Common myeloid progenitor, CD34-positive (primary cell): ENCODE data around the gene RBMS2.

Experiments used
- CTCF ChIA-PET: fragments of 350-600 bp; sonication (Branson Sonifier 250); formaldehyde crosslinking; loops from one replicate; lab custom pipeline; 2021; ENCODE audit warnings: antibody characterized with exemption; lab: Charles Lee
- POLR2A ChIA-PET: fragments of 350-600 bp; sonication (Branson Sonifier 250); formaldehyde crosslinking; loops from one replicate; lab custom pipeline; 2021; ENCODE audit warnings: antibody characterized with exemption; lab: Charles Lee
- DNase-seq, 3 donors: peaks; one replicate each; pipeline versions ENCODE4 v3.0.0 to v3.0.0-alpha.2; 2013
- H3K27ac ChIP-seq, 2 experiments: 1 replicate in 1 of 2; 2 replicates in 1 of 2; pipeline ENCODE4 v1.7.0; 2013; ENCODE audit warnings: inconsistent platforms in 2 of 2, low read length in 2 of 2, mild to moderate bottlenecking in 2 of 2, low read depth in 1 of 2, moderate library complexity in 1 of 2; ENCODE audit not compliant: severe bottlenecking in 2 of 2, insufficient read depth in 1 of 2, poor library complexity in 1 of 2
- H3K27me3 ChIP-seq, 5 experiments: replicated peaks in 2 of 5; 1 replicate in 3 of 5; 2 replicates in 2 of 5; pipeline versions ENCODE4 v1.6.1 to v1.7.0; 2013; ENCODE audit warnings: low read length in 4 of 5, mild to moderate bottlenecking in 2 of 5, moderate library complexity in 2 of 5, inconsistent platforms in 1 of 5; ENCODE audit not compliant: insufficient read depth in 5 of 5, control insufficient read depth in 4 of 5
- H3K36me3 ChIP-seq, 4 experiments: 1 replicate in 2 of 4; 2 replicates in 2 of 4; pipeline versions ENCODE4 v1.6.1 to v1.7.0; 2013; ENCODE audit warnings: low read length in 3 of 4, control low read depth in 1 of 4, mild to moderate bottlenecking in 1 of 4; ENCODE audit not compliant: control insufficient read depth in 4 of 4, insufficient read depth in 4 of 4
- H3K4me1 ChIP-seq, 4 experiments: 1 replicate in 3 of 4; 2 replicates in 1 of 4; pipeline versions ENCODE4 v1.6.1 to v1.7.1; 2013; ENCODE audit warnings: low read length in 3 of 4, mild to moderate bottlenecking in 3 of 4, control low read depth in 1 of 4, inconsistent platforms in 1 of 4, moderate library complexity in 1 of 4; ENCODE audit not compliant: control insufficient read depth in 4 of 4, insufficient read depth in 4 of 4; ENCODE audit errors: control extremely low read depth in 1 of 4
- H3K4me3 ChIP-seq, 7 experiments: 1 replicate in 4 of 7; 2 replicates in 3 of 7; pipeline versions ENCODE4 v1.5.1 to v1.7.0; 2013; ENCODE audit warnings: mild to moderate bottlenecking in 7 of 7, low read length in 6 of 7, moderate library complexity in 6 of 7, inconsistent platforms in 2 of 7, low read depth in 2 of 7, control low read depth in 1 of 7; ENCODE audit not compliant: insufficient read depth in 4 of 7, control insufficient read depth in 1 of 7; ENCODE audit errors: extremely low read depth in 1 of 7
- H3K9me3 ChIP-seq, 5 experiments: 1 replicate in 4 of 5; 2 replicates in 1 of 5; pipeline versions ENCODE4 v1.6.1 to v1.7.1; 2013; ENCODE audit warnings: low read length in 4 of 5, mild to moderate bottlenecking in 2 of 5, inconsistent platforms in 1 of 5, low read depth in 1 of 5, moderate library complexity in 1 of 5; ENCODE audit not compliant: control insufficient read depth in 4 of 5, insufficient read depth in 2 of 5; ENCODE audit errors: control extremely low read depth in 1 of 5
- WGBS: methylation state at CpG from one replicate; pipeline ENCODE4 v1.1.5; 2013; ENCODE audit not compliant: insufficient coverage; 5-methylcytosine and 5-hydroxymethylcytosine counted together

The RBMS2 gene

GRCh38 chr12:56599041-56599440 is 77.4 kb downstream of the RBMS2 start:
- H3K4me3 ChIP-seq: no peak overlapping the region
- POLR2A ChIA-PET: no interaction called here
- no peak for DNase-seq
- H3K36me3 ChIP-seq: peaks cover 16 to 90% (median 71%) of the 10 kb centered on the region in 4 experiments
- CTCF ChIA-PET: interaction anchor here (16.8 to 22.4 kb wide), 2 partner anchors 29 to 81 kb away, joined by 316 to 350 read pairs; partner anchors contain the start of genes BAZ2A and RBMS2
- WGBS: 97% methylated on average over 15 of the region's 15 CpGs
- no peaks in the 10 kb centered on the region for H3K9me3 ChIP-seq
- H3K27ac ChIP-seq: no peak overlapping the region
- H3K27me3 ChIP-seq: no peaks in the 10 kb centered on the region
- peaks cover 0 to 2% (median under 1%) of the 10 kb centered on the region in 4 experiments for H3K4me1 ChIP-seq

GRCh38 chr12:56599797-56600196 is 78.2 kb downstream of the RBMS2 start:
- Histone ChIP-seq H3K36me3 (peaks cover 20 to 95% (median 77%) of the 10 kb centered on the region in 4 experiments), H3K9me3 (no peaks in the 10 kb centered on the region), H3K27me3 (no peaks in the 10 kb centered on the region), H3K27ac (no peak overlapping the region), H3K4me3 (no peak overlapping the region), H3K4me1 (peaks cover 0 to 2% (median 0%) of the 10 kb centered on the region in 4 experiments)
- 100% methylated on average over 9 of the region's 10 CpGs for WGBS
- no peak for DNase-seq
- POLR2A ChIA-PET: no interaction called here
- CTCF ChIA-PET: interaction anchor here (16.8 to 22.4 kb wide), 2 partner anchors 28 to 82 kb away, joined by 316 to 350 read pairs; partner anchors contain the start of genes BAZ2A and RBMS2

DNA sequence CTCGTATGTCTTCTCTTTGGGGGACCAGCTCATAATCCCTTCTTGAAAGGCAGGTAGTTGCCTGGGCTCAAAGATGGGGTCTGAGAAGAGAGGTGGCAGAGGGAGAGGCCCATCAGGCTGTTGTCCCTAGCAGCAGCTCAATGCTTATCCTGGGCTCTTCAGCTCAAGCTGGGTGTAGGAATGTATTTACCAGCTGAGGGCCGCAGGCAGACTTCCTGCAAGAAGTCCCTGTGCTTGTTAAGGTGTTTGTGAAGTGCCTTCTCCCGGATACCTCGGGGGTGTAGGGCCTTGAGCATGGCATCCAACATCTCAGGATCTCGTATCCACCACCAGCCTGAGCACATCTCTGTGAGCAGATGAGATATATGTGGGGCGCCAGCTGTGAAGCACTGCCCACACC is 79.1 kb downstream of the RBMS2 start:
- 96% methylated on average over 6 of the region's 6 CpGs for WGBS

DNA sequence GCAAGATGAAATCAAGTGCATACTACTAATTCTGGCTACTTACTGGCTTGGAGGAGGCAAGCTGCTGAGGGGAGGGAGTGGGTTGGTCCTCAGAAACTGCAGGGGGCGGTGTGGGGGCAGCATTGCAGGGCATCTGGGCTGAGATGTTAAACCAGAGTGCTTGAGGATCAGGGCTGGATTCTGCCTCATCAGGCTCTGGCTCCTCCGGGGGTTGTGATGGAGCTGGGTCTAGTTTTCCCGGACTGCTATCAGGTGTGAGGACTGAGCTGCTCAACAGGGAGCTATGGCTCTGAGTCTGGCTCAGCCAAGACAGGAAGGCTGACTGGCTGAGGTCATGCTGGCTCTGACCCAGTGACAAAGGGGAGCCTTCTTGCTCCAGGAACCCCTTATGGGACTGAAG is 79.9 kb downstream of the RBMS2 start:
- H3K4me1 ChIP-seq: no peaks in the 10 kb centered on the region
- POLR2A ChIA-PET: no interaction called here
- H3K27me3 ChIP-seq: no peaks in the 10 kb centered on the region
- peaks cover 28 to 98% (median 85%) of the 10 kb centered on the region in 4 experiments for H3K36me3 ChIP-seq
- H3K9me3 ChIP-seq: no peaks in the 10 kb centered on the region
- H3K27ac ChIP-seq: no peak overlapping the region
- DNase-seq: peak in 2 of 3 donors; percentile 59 to 61
- CTCF ChIA-PET: interaction anchor here (0.6 to 22.4 kb wide), 12 partner anchors 10 to 115 kb away, joined by 3 to 350 read pairs (median 4); partner anchors contain the start of genes BAZ2A and RBMS2
- 100% methylated on average over 3 of the region's 3 CpGs for WGBS
- H3K4me3 ChIP-seq: no peak overlapping the region

More for the DNA sequence above, 79.1 kb downstream of the RBMS2 start:
- ChIA-PET CTCF (interaction anchor here (0.7 to 22.4 kb wide), 7 partner anchors 9 to 109 kb away, joined by 3 to 350 read pairs (median 27); partner anchors contain the start of genes ATP5F1B, BAZ2A and RBMS2), POLR2A (no interaction called here)
- Histone ChIP-seq H3K36me3 (peaks cover 25 to 97% (median 79%) of the 10 kb centered on the region in 4 experiments), H3K4me3 (no peak overlapping the region), H3K9me3 (no peaks in the 10 kb centered on the region), H3K4me1 (peaks cover 0 to 2% (median 0%) of the 10 kb centered on the region in 4 experiments), H3K27me3 (no peaks in the 10 kb centered on the region), H3K27ac (no peak overlapping the region)
- DNase-seq: no peak

DNA sequence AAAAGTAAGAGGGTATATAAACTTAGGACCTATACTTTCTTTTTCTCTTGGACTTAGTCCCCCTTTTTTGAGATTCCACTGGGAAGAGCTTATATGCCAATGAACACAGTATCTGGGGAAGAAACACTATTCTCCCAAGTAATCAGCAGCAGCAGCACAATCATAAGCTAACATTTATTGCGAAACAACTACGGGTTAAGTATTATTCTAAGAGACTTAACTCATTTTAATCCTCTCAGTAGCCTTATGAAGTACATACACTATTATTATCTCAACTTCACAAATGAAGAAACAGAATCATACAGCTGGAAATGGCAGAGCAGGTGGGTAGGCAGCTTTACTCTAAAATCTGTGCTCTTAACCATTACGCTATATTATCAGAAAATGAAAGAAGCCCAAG is 80.6 kb downstream of the RBMS2 start:
- no peak for DNase-seq
- no CpG with 5 or more reads among the region's 3 CpGs for WGBS
- CTCF ChIA-PET: interaction anchor here (0.6 to 22.4 kb wide), 10 partner anchors 10 to 114 kb away, joined by 3 to 350 read pairs (median 4); partner anchors contain the start of genes BAZ2A and RBMS2
- Histone ChIP-seq H3K9me3 (no peaks in the 10 kb centered on the region), H3K4me1 (no peaks in the 10 kb centered on the region), H3K4me3 (no peak overlapping the region), H3K36me3 (peaks cover 28 to 99% (median 86%) of the 10 kb centered on the region in 4 experiments), H3K27ac (no peak overlapping the region), H3K27me3 (no peaks in the 10 kb centered on the region)
- POLR2A ChIA-PET: no interaction called here

GRCh38 chr12:56604355-56604754 is 82.7 kb downstream of the RBMS2 start:
- no peak overlapping the region for H3K27ac ChIP-seq
- H3K36me3 ChIP-seq: peaks cover 25 to 89% (median 75%) of the 10 kb centered on the region in 4 experiments
- ChIA-PET CTCF (interaction anchor here (4.2 to 22.4 kb wide), 3 partner anchors 8 to 87 kb away, joined by 45 to 350 read pairs (median 316); partner anchors contain the start of genes BAZ2A and RBMS2), POLR2A (interaction anchor here (0.6 kb wide), 1 partner anchor 274 kb away, joined by 3 read pairs; no protein-coding TSS in a partner anchor)
- no peaks in the 10 kb centered on the region for H3K9me3 ChIP-seq
- H3K27me3 ChIP-seq: no peaks in the 10 kb centered on the region
- 97% methylated on average over 3 of the region's 3 CpGs for WGBS
- no peaks in the 10 kb centered on the region for H3K4me1 ChIP-seq
- DNase-seq: no peak
- H3K4me3 ChIP-seq: no peak overlapping the region

- no peaks in the 10 kb centered on the region for H3K9me3 ChIP-seq
- no peak for DNase-seq
- POLR2A ChIA-PET: interaction anchor here (0.7 to 1.0 kb wide), 2 partner anchors 22 to 26 kb away, joined by 3 read pairs; no protein-coding TSS in a partner anchor
- peaks cover 34 to 85% (median 77%) of the 10 kb centered on the region in 4 experiments for H3K36me3 ChIP-seq
- H3K4me1 ChIP-seq: no peaks in the 10 kb centered on the region
- WGBS: 91% methylated on average over 6 of the region's 8 CpGs
- CTCF ChIA-PET: interaction anchor here (0.7 to 16.8 kb wide), 3 partner anchors 9 to 13 kb away, joined by 3 to 316 read pairs (median 45); partner anchors contain the start of gene BAZ2A
- H3K27me3 ChIP-seq: no peaks in the 10 kb centered on the region
- no peak overlapping the region for H3K27ac ChIP-seq
- H3K4me3 ChIP-seq: no peak overlapping the region
Observed at GRCh38 chr12:56614627-56615026, 93.0 kb downstream of the RBMS2 start.
